Mucosa of rectum (tissue), 2 donors: ENCODE data around the gene SLC25A22.

Experiments
- H3K27ac ChIP-seq, 2 donors: one replicate each; pipeline ENCODE4 v1.7.0; 2013; ENCODE audit warnings: inconsistent platforms in 2 of 2, low read depth in 2 of 2, low read length in 2 of 2
- H3K27me3 ChIP-seq, 2 donors: one replicate each; pipeline ENCODE4 v1.7.0; 2013; ENCODE audit warnings: low read length in 2 of 2; ENCODE audit not compliant: control insufficient read depth in 2 of 2, insufficient read depth in 2 of 2
- H3K36me3 ChIP-seq, 2 donors: one replicate each; pipeline ENCODE4 v1.7.0; 2013; ENCODE audit warnings: low read length in 2 of 2; ENCODE audit not compliant: control insufficient read depth in 2 of 2, insufficient read depth in 2 of 2
- H3K4me1 ChIP-seq, 2 donors: one replicate each; pipeline ENCODE4 v1.7.0; 2013; ENCODE audit warnings: low read length in 2 of 2, mild to moderate bottlenecking in 1 of 2; ENCODE audit not compliant: control insufficient read depth in 2 of 2, insufficient read depth in 2 of 2
- H3K4me3 ChIP-seq, 2 donors: one replicate each; pipeline ENCODE4 v1.7.0; 2013; ENCODE audit warnings: low read length in 2 of 2
- H3K9ac ChIP-seq, 2 donors: one replicate each; pipeline ENCODE4 v1.7.0; 2013; ENCODE audit warnings: low read length in 2 of 2, low read depth in 1 of 2, mild to moderate bottlenecking in 1 of 2
- H3K9me3 ChIP-seq, 2 donors: one replicate each; pipeline ENCODE4 v1.7.0; 2013; ENCODE audit warnings: low read length in 2 of 2; ENCODE audit not compliant: control insufficient read depth in 2 of 2
- donor health status: healthy.
- donor health status: Normal muscosa, but diverticular disease.

SLC25A22 gene

GRCh38 chr11:841981-842369 is 43.9 kb upstream of the SLC25A22 start:
- Histone ChIP-seq H3K4me3 (peak overlapping the region; percentile 90 to 96), H3K36me3 (peaks cover 23 to 35% of the 10 kb centered on the region in 2 donors), H3K27me3 (no peaks in the 10 kb centered on the region), H3K9me3 (no peaks in the 10 kb centered on the region), H3K27ac (peak overlapping the region; percentile 85 to 87), H3K4me1 (peaks cover 37 to 48% of the 10 kb centered on the region in 2 donors), H3K9ac (peak overlapping the region; percentile 81 to 84)

- Histone ChIP-seq H3K9me3 (no peaks in the 10 kb centered on the region), H3K4me3 (no peak overlapping the region), H3K27me3 (no peaks in the 10 kb centered on the region), H3K4me1 (peaks cover 38 to 53% of the 10 kb centered on the region in 2 donors), H3K27ac (no peak overlapping the region), H3K36me3 (peaks cover 33 to 41% of the 10 kb centered on the region in 2 donors), H3K9ac (no peak overlapping the region)
These were observed 42.0 kb upstream of the SLC25A22 start for GRCh38 chr11:839875-840617.

- Histone ChIP-seq H3K36me3 (peaks cover 33 to 41% of the 10 kb centered on the region in 2 donors), H3K27ac (peak overlapping the region; percentile 9 to 32), H3K9me3 (no peaks in the 10 kb centered on the region), H3K9ac (peak overlapping the region in 1 of 2 donors; percentile 3), H3K4me1 (peaks cover 41 to 57% of the 10 kb centered on the region in 2 donors), H3K27me3 (no peaks in the 10 kb centered on the region), H3K4me3 (no peak overlapping the region)
These were observed 41.2 kb upstream of the SLC25A22 start for GRCh38 chr11:839280-839623.

- peaks cover 40 to 59% of the 10 kb centered on the region in 2 donors for H3K4me1 ChIP-seq
- no peaks in the 10 kb centered on the region for H3K9me3 ChIP-seq
- H3K4me3 ChIP-seq: peak overlapping the region in 1 of 2 donors; percentile 9
- peak overlapping the region; percentile 32 to 52 for H3K27ac ChIP-seq
- peak overlapping the region in 1 of 2 donors; percentile 3 for H3K9ac ChIP-seq
- no peaks in the 10 kb centered on the region for H3K27me3 ChIP-seq
- H3K36me3 ChIP-seq: peaks cover 33 to 41% of the 10 kb centered on the region in 2 donors
These were observed 40.6 kb upstream of the SLC25A22 start for GRCh38 chr11:838441-839279.

GRCh38 chr11:837990-838307 is 39.9 kb upstream of the SLC25A22 start:
- Histone ChIP-seq H3K4me3 (no peak overlapping the region), H3K27me3 (no peaks in the 10 kb centered on the region), H3K9ac (no peak overlapping the region), H3K9me3 (no peaks in the 10 kb centered on the region), H3K4me1 (peaks cover 38 to 53% of the 10 kb centered on the region in 2 donors), H3K36me3 (peaks cover 33 to 41% of the 10 kb centered on the region in 2 donors), H3K27ac (peak overlapping the region; percentile 21 to 23)

- Histone ChIP-seq H3K27ac (peak overlapping the region in 1 of 2 donors; percentile 21), H3K36me3 (peaks cover 33 to 41% of the 10 kb centered on the region in 2 donors), H3K4me3 (no peak overlapping the region), H3K9me3 (no peaks in the 10 kb centered on the region), H3K9ac (no peak overlapping the region), H3K4me1 (peaks cover 40 to 55% of the 10 kb centered on the region in 2 donors), H3K27me3 (no peaks in the 10 kb centered on the region)
These were observed 39.3 kb upstream of the SLC25A22 start for GRCh38 chr11:837189-837989.

GRCh38 chr11:836700-837099 is 38.6 kb upstream of the SLC25A22 start:
- Histone ChIP-seq H3K36me3 (peaks cover 33 to 41% of the 10 kb centered on the region in 2 donors), H3K27ac (no peak overlapping the region), H3K4me3 (no peak overlapping the region), H3K9ac (peak overlapping the region in 1 of 2 donors; percentile 15), H3K4me1 (peaks cover 45 to 61% of the 10 kb centered on the region in 2 donors), H3K9me3 (no peaks in the 10 kb centered on the region), H3K27me3 (no peaks in the 10 kb centered on the region)

GRCh38 chr11:836274-836673 is 38.2 kb upstream of the SLC25A22 start:
- peaks cover 33 to 41% of the 10 kb centered on the region in 2 donors for H3K36me3 ChIP-seq
- no peaks in the 10 kb centered on the region for H3K27me3 ChIP-seq
- H3K4me3 ChIP-seq: no peak overlapping the region
- H3K9ac ChIP-seq: no peak overlapping the region
- H3K27ac ChIP-seq: no peak overlapping the region
- H3K9me3 ChIP-seq: no peaks in the 10 kb centered on the region
- peaks cover 46 to 60% of the 10 kb centered on the region in 2 donors for H3K4me1 ChIP-seq

GRCh38 chr11:834371-835316 is 36.6 kb upstream of the SLC25A22 start:
- H3K27me3 ChIP-seq: no peaks in the 10 kb centered on the region
- H3K27ac ChIP-seq: peak overlapping the region; percentile 93 to 95
- H3K9me3 ChIP-seq: no peaks in the 10 kb centered on the region
- H3K9ac ChIP-seq: peak overlapping the region; percentile 63 to 81
- peaks cover 26 to 29% of the 10 kb centered on the region in 2 donors for H3K36me3 ChIP-seq
- H3K4me3 ChIP-seq: peak overlapping the region; percentile 56 to 78
- peaks cover 51 to 69% of the 10 kb centered on the region in 2 donors for H3K4me1 ChIP-seq
